Activated CD4-positive, alpha-beta memory T cell treated with anti-CD3 and anti-CD28 coated beads for 36 hours (primary cell): ENCODE results near the gene DDX39A. TPM values are rescaled to one million over a fixed set of nuclear protein-coding genes. Genes with fewer than 3 reads are reported as not detected.
A peak's percentile ranks its signal among the peaks of the same experiment; 100 is the strongest.
"Not testable (repeated sequence)": the region's sequence is repeated elsewhere in the genome, so short reads cannot be mapped to it uniquely, and the experiment has no call there.

ENCODE experiments used
- CTCF ChIA-PET: fragments of 350-600 bp; sonication (Branson Sonifier 250); formaldehyde crosslinking; loops from one replicate; lab custom pipeline; 2021; ENCODE audit warnings: antibody characterized with exemption, inconsistent platforms; lab: Charles Lee
- POLR2A ChIA-PET: fragments of 350-600 bp; sonication (Branson Sonifier 250); formaldehyde crosslinking; loops from one replicate; lab custom pipeline; 2021; ENCODE audit warnings: antibody characterized with exemption; lab: Charles Lee
- DNase-seq: peaks from one replicate; pipeline ENCODE4 v3.0.0-alpha.2; 2020
- H3K27ac Mint-ChIP-seq: one replicate; pipeline ENCODE4 v1.8.0; 2021; ENCODE audit warnings: mixed read lengths
- H3K27me3 Mint-ChIP-seq: one replicate; pipeline ENCODE4 v1.8.0; 2021; ENCODE audit warnings: mixed read lengths
- H3K36me3 Mint-ChIP-seq: one replicate; pipeline ENCODE4 v1.8.0; 2021; ENCODE audit warnings: mixed read lengths
- H3K4me1 Mint-ChIP-seq: one replicate; pipeline ENCODE4 v1.8.0; 2021; ENCODE audit warnings: low read depth, mixed read lengths
- H3K4me3 Mint-ChIP-seq: one replicate; pipeline ENCODE4 v1.8.0; 2021; ENCODE audit warnings: mild to moderate bottlenecking, mixed read lengths
- H3K9me3 Mint-ChIP-seq: one replicate; pipeline ENCODE4 v1.8.0; 2021; ENCODE audit warnings: mixed read lengths
- intact Hi-C: fragments of 100-400 bp; cut with micrococcal nuclease; formaldehyde crosslinking; loops from one replicate; pipeline ENCODE4 v1.15.1; 2023
- total RNA-seq, 2 experiments: library from RNA; stranded (reverse); gene quantifications; one replicate each; pipeline ENCODE4 v1.2.3, GENCODE V29; 2021

Gene DDX39A
- total RNA-seq: 100 to 1,000 TPM; 200 to 204 TPM

DNA sequence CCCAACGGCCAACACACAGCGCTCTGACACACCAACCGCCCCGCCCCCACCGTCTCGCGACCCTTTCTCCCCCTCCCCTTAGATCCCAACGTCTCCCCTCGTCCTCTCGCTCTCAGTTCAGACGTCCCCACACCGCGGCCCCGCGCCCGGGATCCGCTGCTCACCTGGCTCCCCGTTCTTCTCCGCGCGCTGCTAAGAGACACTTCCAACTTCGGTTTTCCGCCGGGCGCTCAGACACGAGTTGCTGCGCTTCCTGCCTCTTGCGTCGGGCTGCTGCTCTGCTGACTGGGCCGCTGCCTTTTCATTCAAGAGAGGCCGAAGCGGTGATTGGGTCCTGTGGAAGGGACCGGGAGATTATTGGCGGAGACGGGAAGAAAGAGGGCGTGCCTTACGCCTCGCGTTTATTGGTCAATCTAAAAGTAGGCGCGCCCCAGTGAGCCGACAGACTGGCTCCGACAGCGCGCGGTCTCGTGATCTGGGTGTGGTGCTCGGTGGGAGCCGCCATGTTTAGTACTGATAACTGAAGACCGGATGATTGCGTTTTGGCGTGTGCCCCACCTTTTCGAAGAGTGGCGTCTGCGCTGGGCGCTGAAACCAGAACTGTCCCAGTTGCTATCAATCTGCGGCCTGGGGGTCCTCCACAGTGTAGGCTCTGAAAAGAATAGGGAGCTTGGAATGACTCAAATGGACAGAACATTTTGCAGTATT lies at the start of gene DDX39A:
Gene DDX39A, minus strand, starts transcription at position 236 of the 708 bp plus-strand sequence. CDS start 6,121 bp downstream, outside the sequence.
- Mint-ChIP-seq H3K9me3 (no peaks in the 10 kb centered on the region), H3K27me3 (peaks cover 2% of the 10 kb centered on the region), H3K27ac (peak within 1 kb of the TSS; percentile 96), H3K36me3 (peaks cover 38% of the 10 kb centered on the region), H3K4me3 (peak within 1 kb of the TSS; percentile 95), H3K4me1 (peaks cover 29% of the 10 kb centered on the region)
- intact Hi-C loops: loop anchor here (1.0 to 5.0 kb wide), 5 partner anchors 16 to 282 kb away; partner anchors contain the start of gene ASF1B
- CTCF ChIA-PET: interaction anchor here (0.6 to 2.0 kb wide), 6 partner anchors 13 to 283 kb away, joined by 3 to 18 read pairs (median 4); partner anchors contain the start of genes ASF1B and PKN1
- peak; percentile 99 for DNase-seq
- POLR2A ChIA-PET: interaction anchor here (0.7 to 2.1 kb wide), 4 partner anchors 9 to 508 kb away, joined by 3 to 5 read pairs (median 4); no protein-coding TSS in a partner anchor

GRCh38 chr19:14467816-14468215 lies 48.7 kb upstream of the DDX39A start:
- peaks cover 26% of the 10 kb centered on the region for H3K36me3 Mint-ChIP-seq
- DNase-seq: no peak
- peaks cover 3% of the 10 kb centered on the region for H3K4me1 Mint-ChIP-seq
- no peak overlapping the region for H3K27ac Mint-ChIP-seq
- intact Hi-C loops: no loop called here
- H3K9me3 Mint-ChIP-seq: no peaks in the 10 kb centered on the region
- CTCF ChIA-PET: interaction anchor here (0.9 to 4.7 kb wide), 2 partner anchors 12 to 331 kb away, joined by 4 to 41 read pairs; partner anchors contain the start of gene ASF1B
- POLR2A ChIA-PET: interaction anchor here (1.6 kb wide), 1 partner anchor 12 kb away, joined by 4 read pairs; no protein-coding TSS in a partner anchor
- H3K27me3 Mint-ChIP-seq: peaks cover 1% of the 10 kb centered on the region
- H3K4me3 Mint-ChIP-seq: no peak overlapping the region

- POLR2A ChIA-PET: interaction anchor here (1.6 kb wide), 1 partner anchor 11 kb away, joined by 4 read pairs; no protein-coding TSS in a partner anchor
- Mint-ChIP-seq H3K27me3 (no peaks in the 10 kb centered on the region), H3K9me3 (no peaks in the 10 kb centered on the region), H3K4me3 (no peak overlapping the region), H3K36me3 (peaks cover 28% of the 10 kb centered on the region), H3K27ac (no peak overlapping the region), H3K4me1 (no peaks in the 10 kb centered on the region)
- intact Hi-C loops: no loop called here
- no peak for DNase-seq
- CTCF ChIA-PET: interaction anchor here (1.1 to 4.7 kb wide), 2 partner anchors 12 to 35 kb away, joined by 4 to 41 read pairs; no protein-coding TSS in a partner anchor
These were observed 48.2 kb upstream of the DDX39A start for GRCh38 chr19:14467391-14467790.

DNA sequence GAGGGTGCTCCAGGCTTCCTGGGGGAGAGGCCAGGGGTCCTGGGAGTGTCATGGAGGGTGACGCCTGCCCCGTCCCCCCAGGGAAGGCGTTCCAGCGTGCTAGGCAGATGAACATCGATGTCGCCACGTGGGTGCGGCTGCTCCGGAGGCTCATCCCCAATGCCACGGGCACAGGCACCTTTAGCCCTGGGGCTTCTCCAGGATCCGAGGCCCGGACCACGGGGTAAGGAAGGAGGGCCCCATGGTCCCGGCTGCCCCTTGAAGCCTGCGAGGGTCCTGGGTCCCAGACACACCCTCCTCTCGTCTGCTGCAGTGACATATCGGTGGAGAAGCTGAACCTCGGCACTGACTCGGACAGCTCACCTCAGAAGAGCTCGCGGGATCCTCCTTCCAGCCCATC lies 44.6 kb upstream of the DDX39A start:
- Mint-ChIP-seq H3K36me3 (peaks cover 34% of the 10 kb centered on the region), H3K4me3 (no peak overlapping the region), H3K9me3 (no peaks in the 10 kb centered on the region), H3K27me3 (no peaks in the 10 kb centered on the region), H3K4me1 (peaks cover 1% of the 10 kb centered on the region), H3K27ac (no peak overlapping the region)
- no peak for DNase-seq
- CTCF ChIA-PET: no interaction called here
- POLR2A ChIA-PET: no interaction called here
- intact Hi-C loops: no loop called here

GRCh38 chr19:14462401-14462800 lies 43.3 kb upstream of the DDX39A start:
- DNase-seq, H3K27me3 Mint-ChIP-seq, H3K4me3 Mint-ChIP-seq, H3K27ac Mint-ChIP-seq, intact Hi-C loops, POLR2A ChIA-PET, H3K4me1 Mint-ChIP-seq, CTCF ChIA-PET, H3K9me3 Mint-ChIP-seq: not testable (repeated sequence)
- H3K36me3 Mint-ChIP-seq: peaks cover 37% of the 10 kb centered on the region

DNA sequence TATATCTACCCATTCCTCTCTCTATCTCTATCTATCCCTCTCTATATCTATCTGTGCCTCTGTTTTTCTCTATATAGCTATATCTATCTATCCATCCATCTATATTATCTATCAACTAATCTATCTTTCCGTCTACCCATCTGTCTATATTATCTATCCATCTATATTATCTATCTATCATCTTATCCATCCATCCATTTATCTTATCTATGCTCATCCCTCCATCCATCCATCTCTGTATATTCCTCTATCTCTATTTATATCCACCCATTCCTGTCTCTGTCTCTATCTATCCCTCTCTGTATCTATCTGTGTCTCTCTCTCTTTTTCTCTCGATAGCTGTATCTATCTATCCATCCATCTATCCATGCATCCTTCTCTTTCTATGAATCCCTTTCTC lies 41.8 kb upstream of the DDX39A start:
- no peaks in the 10 kb centered on the region for H3K27me3 Mint-ChIP-seq
- H3K36me3 Mint-ChIP-seq: peaks cover 33% of the 10 kb centered on the region
- CTCF ChIA-PET: no interaction called here
- H3K4me1 Mint-ChIP-seq: peaks cover 1% of the 10 kb centered on the region
- POLR2A ChIA-PET: no interaction called here
- H3K27ac Mint-ChIP-seq: no peak overlapping the region
- H3K9me3 Mint-ChIP-seq: no peaks in the 10 kb centered on the region
- no peak overlapping the region for H3K4me3 Mint-ChIP-seq
- intact Hi-C loops: no loop called here
- no peak for DNase-seq

DNA sequence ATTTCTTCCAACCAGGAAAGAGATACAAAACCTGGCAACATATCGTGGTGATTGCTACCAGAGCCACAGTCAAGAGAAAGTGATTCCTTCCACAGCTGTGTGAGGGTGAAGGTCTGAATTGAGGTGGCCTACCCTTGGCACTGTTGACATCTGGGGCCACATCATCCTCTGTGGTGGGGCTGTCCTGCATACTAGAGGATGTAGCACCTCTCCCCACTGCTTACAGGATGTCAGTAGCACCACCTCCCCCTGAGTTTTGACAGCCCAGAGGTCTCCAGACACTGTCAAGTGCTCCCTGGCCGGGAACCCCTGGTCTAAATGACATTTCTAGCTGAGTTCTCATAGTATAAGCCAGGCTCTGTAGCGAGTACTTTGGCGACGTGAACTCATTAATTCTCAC lies 40.6 kb upstream of the DDX39A start:
- POLR2A ChIA-PET: interaction anchor here (0.6 kb wide), 1 partner anchor 1385 kb away, joined by 4 read pairs; no protein-coding TSS in a partner anchor
- Mint-ChIP-seq H3K4me1 (peaks cover 1% of the 10 kb centered on the region), H3K9me3 (no peaks in the 10 kb centered on the region), H3K27ac (no peak overlapping the region), H3K27me3 (no peaks in the 10 kb centered on the region), H3K4me3 (no peak overlapping the region), H3K36me3 (peaks cover 29% of the 10 kb centered on the region)
- intact Hi-C loops: no loop called here
- CTCF ChIA-PET: interaction anchor here (0.9 to 1.8 kb wide), 3 partner anchors 20 to 53 kb away, joined by 3 to 5 read pairs (median 3); no protein-coding TSS in a partner anchor
- peak; percentile 40 for DNase-seq

DNA sequence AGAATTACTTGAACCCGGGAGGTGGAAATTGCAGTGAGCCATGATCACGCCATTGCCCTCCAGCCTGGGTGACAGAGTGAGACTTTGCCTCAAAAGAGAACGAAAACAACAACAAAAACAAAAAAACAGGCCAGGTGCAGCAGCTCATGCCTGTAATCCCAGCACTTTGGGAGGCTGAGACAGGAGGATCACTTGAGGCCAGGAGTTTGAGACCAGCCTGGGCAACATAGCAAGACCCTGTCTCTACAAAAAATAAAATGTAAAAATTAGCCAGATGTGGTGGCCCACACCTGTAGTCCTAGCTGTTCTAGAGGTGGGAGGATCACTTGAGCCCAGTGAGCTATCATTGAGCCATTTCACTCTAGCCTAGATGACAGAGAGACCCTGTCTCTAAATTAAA lies 33.2 kb upstream of the DDX39A start:
- H3K9me3 Mint-ChIP-seq, H3K4me3 Mint-ChIP-seq, H3K27me3 Mint-ChIP-seq, intact Hi-C loops, POLR2A ChIA-PET, H3K4me1 Mint-ChIP-seq, H3K27ac Mint-ChIP-seq, DNase-seq: not testable (repeated sequence)
- CTCF ChIA-PET: interaction anchor here (0.9 kb wide), 1 partner anchor 28 kb away, joined by 3 read pairs; no protein-coding TSS in a partner anchor
- H3K36me3 Mint-ChIP-seq: peaks cover 35% of the 10 kb centered on the region

DNA sequence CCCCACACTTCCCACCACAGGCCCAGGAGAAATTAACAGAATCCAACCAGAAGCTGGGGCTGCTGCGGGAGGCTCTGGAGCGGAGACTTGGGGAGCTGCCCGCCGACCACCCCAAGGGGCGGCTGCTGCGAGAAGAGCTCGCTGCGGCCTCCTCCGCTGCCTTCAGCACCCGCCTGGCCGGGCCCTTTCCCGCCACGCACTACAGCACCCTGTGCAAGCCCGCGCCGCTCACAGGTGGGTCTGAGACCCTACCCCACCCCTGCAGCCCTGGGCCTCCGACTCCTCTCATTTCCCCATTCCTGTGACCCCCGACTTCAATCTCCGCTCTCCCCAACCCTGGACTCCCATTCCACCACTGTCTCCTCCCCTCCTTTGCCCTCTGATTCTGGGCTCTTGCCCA lies 31.7 kb upstream of the DDX39A start:
- Mint-ChIP-seq H3K9me3 (no peaks in the 10 kb centered on the region), H3K27me3 (no peaks in the 10 kb centered on the region), H3K36me3 (peaks cover 45% of the 10 kb centered on the region), H3K4me1 (peaks cover 5% of the 10 kb centered on the region), H3K4me3 (no peak overlapping the region), H3K27ac (no peak overlapping the region)
- ChIA-PET CTCF (interaction anchor here (1.0 to 2.7 kb wide), 3 partner anchors 19 to 29 kb away, joined by 3 to 8 read pairs (median 7); no protein-coding TSS in a partner anchor), POLR2A (no interaction called here)
- intact Hi-C loops: no loop called here
- no peak for DNase-seq

DNA sequence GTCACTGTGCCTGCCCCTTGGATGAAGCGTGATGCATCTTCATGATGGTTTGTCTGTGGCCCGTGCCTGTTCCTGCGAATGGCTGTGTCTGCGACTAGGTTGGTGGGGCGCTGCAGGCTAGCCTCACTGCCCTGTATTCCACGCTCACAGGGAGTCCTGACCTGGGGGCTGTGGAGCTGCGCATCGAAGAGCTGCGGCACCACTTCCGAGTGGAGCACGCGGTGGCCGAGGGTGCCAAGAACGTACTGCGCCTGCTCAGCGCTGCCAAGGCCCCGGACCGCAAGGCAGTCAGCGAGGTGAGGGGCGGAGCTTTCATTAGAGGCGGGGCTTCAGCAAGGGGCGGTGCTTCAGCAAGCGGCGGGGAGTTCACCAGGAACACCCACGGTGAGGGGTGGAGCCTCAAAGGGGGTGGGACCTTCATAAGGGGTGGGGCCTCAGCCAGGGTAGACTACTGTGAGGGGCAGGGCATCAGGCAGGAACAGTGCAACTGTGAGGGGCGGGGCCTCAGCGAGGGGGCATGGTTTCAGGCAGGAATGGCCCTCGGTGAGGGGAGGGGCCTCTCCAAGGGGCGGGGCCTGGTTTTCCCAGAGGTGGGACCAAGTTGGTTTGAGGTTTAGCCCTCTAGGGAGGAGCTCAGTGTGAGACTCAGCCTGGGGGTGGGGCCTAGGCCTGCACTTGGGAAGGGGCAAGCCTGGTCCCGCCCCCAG lies 31.2 kb upstream of the DDX39A start:
- Mint-ChIP-seq H3K4me3 (no peak overlapping the region), H3K27ac (no peak overlapping the region), H3K36me3 (peaks cover 45% of the 10 kb centered on the region), H3K27me3 (no peaks in the 10 kb centered on the region), H3K9me3 (no peaks in the 10 kb centered on the region), H3K4me1 (peaks cover 5% of the 10 kb centered on the region)
- DNase-seq: peak; percentile 87
- CTCF ChIA-PET: interaction anchor here (1.0 to 2.7 kb wide), 3 partner anchors 18 to 30 kb away, joined by 3 to 8 read pairs (median 7); no protein-coding TSS in a partner anchor
- intact Hi-C loops: no loop called here
- POLR2A ChIA-PET: interaction anchor here (0.6 kb wide), 1 partner anchor 58 kb away, joined by 5 read pairs; no protein-coding TSS in a partner anchor

DNA sequence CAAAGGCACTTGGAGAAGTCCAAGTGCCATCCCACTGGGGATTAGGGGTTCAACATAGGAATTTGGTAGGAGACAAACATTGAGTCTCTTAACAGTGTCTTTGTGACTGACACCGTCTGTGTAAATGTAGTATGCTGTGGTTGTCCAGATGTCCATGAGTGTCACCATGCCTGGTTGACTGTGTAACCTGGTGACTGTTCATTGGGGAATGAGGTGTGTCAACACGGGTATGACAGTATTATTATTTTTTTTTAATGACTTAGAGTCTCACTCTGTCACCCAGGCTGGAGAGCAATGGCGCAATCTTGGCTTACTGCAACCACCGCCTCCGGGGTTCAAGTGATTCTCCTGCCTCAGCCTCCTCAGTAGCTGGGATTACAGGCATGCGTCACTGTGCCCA lies 30.2 kb upstream of the DDX39A start:
- no peaks in the 10 kb centered on the region for H3K9me3 Mint-ChIP-seq
- H3K4me1 Mint-ChIP-seq: peaks cover 5% of the 10 kb centered on the region
- H3K36me3 Mint-ChIP-seq: peaks cover 47% of the 10 kb centered on the region
- ChIA-PET POLR2A (no interaction called here), CTCF (interaction anchor here (2.7 kb wide), 1 partner anchor 31 kb away, joined by 8 read pairs; no protein-coding TSS in a partner anchor)
- H3K27me3 Mint-ChIP-seq: no peaks in the 10 kb centered on the region
- no peak overlapping the region for H3K4me3 Mint-ChIP-seq
- peak overlapping the region; percentile 31 for H3K27ac Mint-ChIP-seq
- intact Hi-C loops: no loop called here
- no peak for DNase-seq
